KBM-7 (cell line): ENCODE data around the gene GNG3.
A peak's percentile ranks its signal among the peaks of the same experiment; 100 is the strongest.
"Not testable (repeated sequence)": the region's sequence is repeated elsewhere in the genome, so short reads cannot be mapped to it uniquely, and the experiment has no call there.

Source experiments
- DNase-seq: peaks from one replicate; pipeline ENCODE4 v3.0.0-alpha.2; 2015
- in situ Hi-C: fragments of 300-500 bp; cut with MboI; formaldehyde crosslinking; loops from 2 replicates; pipeline ENCODE4 v1.14.3; 2020; ENCODE audit warnings: low sequenced_read_pairs, low pct_unique_long_range_greater_than_20kb, mixed read lengths

Gene GNG3

GRCh38 chr11:62707277-62707861, at the start of gene GNG3, which contains the start of gene BSCL2:
GNG3 (plus strand) TSS chr11:62707676; CDS start chr11:62708296, 620 bp downstream.
BSCL2 (minus strand) TSS chr11:62707424; CDS start chr11:62707195, 229 bp downstream.
- DNase-seq: peak; percentile 6
- in situ Hi-C loops: no loop called here

GRCh38 chr11:62664405-62665074, 42.9 kb upstream of the GNG3 start:
- in situ Hi-C loops: no loop called here
- no peak for DNase-seq

DNA sequence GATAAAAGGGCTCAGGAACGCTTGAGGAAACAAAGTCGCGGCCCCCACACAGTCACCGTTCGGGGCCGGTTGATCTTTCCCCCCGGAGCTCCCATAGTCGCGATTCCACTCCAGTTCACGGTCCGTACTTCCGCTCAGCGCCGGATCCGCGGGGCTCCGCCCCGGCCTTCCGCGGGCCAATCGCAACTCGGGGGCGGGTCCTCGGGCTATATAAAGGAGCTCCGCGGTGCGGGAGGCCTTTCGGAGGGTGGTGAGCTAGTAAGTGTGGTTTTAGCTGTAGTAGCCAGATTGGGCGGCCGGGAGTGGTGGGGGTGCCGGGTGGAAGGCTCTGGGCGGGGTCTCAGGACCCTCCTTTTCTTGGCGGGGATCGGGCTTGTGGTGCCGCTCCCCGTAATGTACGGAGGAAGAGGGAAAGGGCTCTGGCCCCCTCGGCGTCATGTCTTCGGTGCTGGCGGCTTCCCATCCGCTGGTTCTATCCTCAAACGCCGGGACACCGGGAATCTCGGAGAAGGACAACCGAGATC, 42.3 kb upstream of the GNG3 start, which contains the start of the genes C11orf98 and CSKMT:
Gene C11orf98, minus strand, starts transcription at position 136 of the 524 bp plus-strand sequence. Its CDS starts 41 bp downstream, at position 95.
Gene CSKMT, plus strand, starts transcription at position 238 of the 524 bp plus-strand sequence. CDS start 568 bp downstream, outside the sequence.
- in situ Hi-C loops: no loop called here
- DNase-seq: peak; percentile 95

DNA sequence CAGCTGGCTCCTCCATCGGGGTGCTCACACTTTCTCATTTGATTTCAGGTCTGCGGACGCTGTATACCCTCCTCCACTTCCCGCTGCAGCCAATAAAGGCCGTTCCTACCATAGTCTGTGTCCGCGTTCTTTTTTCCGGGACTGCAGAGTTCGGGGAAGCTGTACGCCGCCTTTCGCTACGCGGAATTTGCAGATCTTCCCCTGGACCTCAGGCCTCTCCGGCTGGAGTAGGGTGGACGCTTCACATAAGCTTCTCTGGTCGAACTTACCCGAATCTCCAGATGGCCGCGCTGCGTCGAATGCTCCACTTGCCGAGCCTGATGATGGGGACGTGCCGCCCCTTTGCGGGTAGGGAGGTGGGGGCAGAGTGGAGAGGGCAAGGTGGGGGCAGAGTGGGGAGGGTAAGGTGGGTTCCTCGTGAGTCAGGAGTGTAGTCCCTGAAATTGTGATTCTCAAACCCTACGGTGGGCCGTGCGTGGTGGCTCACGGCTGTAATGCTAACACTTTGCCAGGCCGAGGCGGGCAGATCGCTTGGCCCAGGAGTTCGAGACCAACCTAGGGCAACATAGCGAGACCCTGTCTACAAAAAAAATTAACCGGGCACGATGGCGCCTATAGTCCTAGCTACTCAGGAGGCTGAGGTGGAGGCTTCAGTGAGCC, 41.7 kb upstream of the GNG3 start:
- DNase-seq: peak; percentile 38
- in situ Hi-C loops: no loop called here

GRCh38 chr11:62666259-62666926, 41.1 kb upstream of the GNG3 start:
- no peak for DNase-seq
- in situ Hi-C loops: no loop called here

DNA sequence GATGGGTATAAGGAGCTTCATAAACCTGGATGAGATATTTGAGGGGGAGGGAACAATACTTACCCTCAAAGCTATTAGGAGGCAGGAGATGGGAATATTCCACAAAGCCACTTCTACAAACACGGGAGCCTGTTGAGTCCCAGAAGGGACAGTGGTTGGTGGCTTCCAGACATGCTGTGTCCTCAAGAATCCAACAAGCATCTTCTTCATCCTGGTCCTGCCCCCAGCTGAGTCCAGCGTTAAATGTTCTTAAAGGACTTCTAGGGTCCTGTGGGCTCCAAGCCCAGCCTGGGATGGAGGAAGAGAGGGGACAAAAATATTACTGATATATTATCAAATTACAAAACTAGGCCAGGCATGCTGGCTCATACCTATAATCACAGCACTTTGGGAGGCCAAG, 40.0 kb upstream of the GNG3 start:
- DNase-seq: no peak
- in situ Hi-C loops: no loop called here

GRCh38 chr11:62669420-62670161, 37.9 kb upstream of the GNG3 start:
- DNase-seq: no peak
- in situ Hi-C loops: no loop called here

DNA sequence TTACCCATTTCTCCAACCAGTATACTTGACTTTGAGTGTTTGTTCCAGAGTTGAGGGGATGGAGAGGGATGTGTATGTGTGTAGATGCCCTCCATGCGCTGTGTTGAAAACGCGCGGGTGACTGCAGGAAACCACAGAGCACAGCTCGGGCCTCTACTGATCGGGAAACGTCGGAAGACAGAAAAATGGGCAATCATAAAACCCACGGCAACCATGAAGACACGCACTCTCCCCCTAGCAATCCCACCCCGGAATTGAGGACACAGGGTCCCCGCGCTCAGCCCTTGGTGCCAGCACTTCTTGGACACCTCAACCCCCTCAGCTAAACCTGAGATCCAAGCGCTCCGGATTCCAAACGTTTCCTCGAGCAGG, 36.3 kb upstream of the GNG3 start:
- in situ Hi-C loops: no loop called here
- DNase-seq: no peak

GRCh38 chr11:62671608-62672389, 35.7 kb upstream of the GNG3 start, which contains the start of the genes LBHD1 and UQCC3:
LBHD1 (minus strand) TSS chr11:62672267; CDS start chr11:62670031, 2,236 bp downstream.
UQCC3 (plus strand) TSS chr11:62671673; CDS start chr11:62671746, 73 bp downstream.
- peak; percentile 89 for DNase-seq
- in situ Hi-C loops: no loop called here

DNA sequence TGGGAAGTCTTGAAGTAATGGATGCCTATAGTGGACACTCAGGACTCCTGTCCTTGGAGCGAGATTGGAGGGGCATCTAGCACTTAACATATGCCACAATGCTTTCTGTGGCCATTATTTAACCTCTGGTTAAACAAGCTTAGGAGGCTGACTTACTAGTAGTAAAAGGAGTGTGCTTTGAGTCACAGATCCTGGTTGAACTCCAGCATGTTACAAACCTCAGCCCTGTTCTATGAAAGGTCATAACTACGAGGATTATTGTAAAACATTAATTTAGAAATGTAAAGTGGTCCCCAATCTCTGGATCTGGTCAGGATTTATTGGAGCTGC, 34.3 kb upstream of the GNG3 start:
- in situ Hi-C loops: no loop called here
- DNase-seq: no peak

GRCh38 chr11:62675415-62675814, 32.1 kb upstream of the GNG3 start:
- in situ Hi-C loops: loop anchor here (25.0 kb wide), 1 partner anchor 288 kb away; no protein-coding TSS in a partner anchor
- not testable (repeated sequence) for DNase-seq

DNA sequence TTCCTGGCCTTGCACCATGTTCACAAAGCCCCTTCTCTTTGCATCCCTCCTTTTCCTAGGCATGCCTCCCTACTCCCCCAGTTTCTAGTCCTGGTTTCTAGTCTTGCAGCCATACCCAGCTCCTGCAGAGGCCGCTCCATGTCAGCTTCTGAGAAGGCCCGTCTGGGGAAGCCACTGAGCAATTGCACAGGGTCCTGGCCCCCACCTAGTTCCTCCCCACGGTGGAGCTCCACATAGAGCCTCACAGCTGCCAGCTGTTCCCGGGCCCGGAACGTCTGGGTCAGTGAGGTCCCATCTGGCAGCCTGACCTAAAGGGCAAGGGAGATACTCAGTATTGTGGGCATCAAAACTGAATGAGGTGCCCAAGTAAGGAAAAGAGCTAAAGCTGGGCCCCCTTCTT, 30.8 kb upstream of the GNG3 start:
- in situ Hi-C loops: loop anchor here (25.0 kb wide), 1 partner anchor 289 kb away; no protein-coding TSS in a partner anchor

DNA sequence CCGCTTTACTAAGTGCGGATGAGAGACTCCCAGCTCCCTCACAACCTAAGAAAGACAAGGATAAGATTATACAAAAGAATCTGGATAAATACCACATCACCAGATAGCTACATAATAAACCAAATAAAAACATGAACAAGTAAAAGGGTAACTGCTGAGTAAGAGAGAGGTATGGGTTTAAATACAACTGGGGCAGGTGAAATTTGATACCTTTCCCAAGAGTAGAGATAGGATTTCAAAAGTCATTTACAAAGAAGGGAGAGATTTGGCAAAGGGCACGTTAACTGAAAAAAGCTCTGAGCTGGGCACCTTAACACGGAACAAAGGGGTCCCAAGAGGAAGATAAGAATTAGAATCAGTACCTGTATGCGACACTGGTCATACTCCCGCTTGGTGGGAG, 30.3 kb upstream of the GNG3 start:
- in situ Hi-C loops: loop anchor here (25.0 kb wide), 1 partner anchor 290 kb away; no protein-coding TSS in a partner anchor

More for the DNA sequence above, 30.8 kb upstream of the GNG3 start:
- no peak for DNase-seq

GRCh38 chr11:62677714-62678113, 29.8 kb upstream of the GNG3 start:
- in situ Hi-C loops: loop anchor here (25.0 kb wide), 1 partner anchor 290 kb away; no protein-coding TSS in a partner anchor
- no peak for DNase-seq

More for the DNA sequence above, 30.3 kb upstream of the GNG3 start:
- DNase-seq: no peak

DNA sequence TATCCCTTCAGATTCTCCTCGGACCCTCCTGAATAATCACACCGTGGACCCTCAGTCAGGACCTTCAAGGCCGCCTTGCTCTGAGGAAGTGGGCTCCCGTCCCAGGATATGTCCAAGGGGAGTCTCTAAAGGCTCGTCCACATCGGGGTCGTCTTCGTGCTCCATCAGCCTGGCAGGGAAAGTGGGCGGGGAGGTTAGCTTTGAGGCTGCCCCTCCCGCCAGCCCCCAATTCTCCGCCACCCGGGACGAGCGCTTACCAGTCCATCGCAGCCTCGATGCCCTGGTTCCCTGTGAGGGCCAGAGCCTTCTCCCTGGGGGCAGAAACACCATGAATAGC, 29.1 kb upstream of the GNG3 start:
- no peak for DNase-seq
- in situ Hi-C loops: loop anchor here (25.0 kb wide), 1 partner anchor 291 kb away; no protein-coding TSS in a partner anchor

- in situ Hi-C loops: loop anchor here (25.0 kb wide), 1 partner anchor 292 kb away; no protein-coding TSS in a partner anchor
- peak; percentile 91 for DNase-seq
Observed at GRCh38 chr11:62678770-62679696, 28.4 kb upstream of the GNG3 start, which contains the start of gene UBXN1. UBXN1 (minus strand) TSS chr11:62679073; CDS start chr11:62678923, 150 bp downstream.
